ENCODE results near the gene TNNI2. TPM values are rescaled to one million over a fixed set of nuclear protein-coding genes. Genes with fewer than 3 reads are reported as not detected.
A peak's percentile ranks its signal among the peaks of the same experiment; 100 is the strongest.

Gene TNNI2
- total RNA-seq, 4 donors from 2014 or later: 1,499 to 3,728 (median 2,254) TPM

DNA sequence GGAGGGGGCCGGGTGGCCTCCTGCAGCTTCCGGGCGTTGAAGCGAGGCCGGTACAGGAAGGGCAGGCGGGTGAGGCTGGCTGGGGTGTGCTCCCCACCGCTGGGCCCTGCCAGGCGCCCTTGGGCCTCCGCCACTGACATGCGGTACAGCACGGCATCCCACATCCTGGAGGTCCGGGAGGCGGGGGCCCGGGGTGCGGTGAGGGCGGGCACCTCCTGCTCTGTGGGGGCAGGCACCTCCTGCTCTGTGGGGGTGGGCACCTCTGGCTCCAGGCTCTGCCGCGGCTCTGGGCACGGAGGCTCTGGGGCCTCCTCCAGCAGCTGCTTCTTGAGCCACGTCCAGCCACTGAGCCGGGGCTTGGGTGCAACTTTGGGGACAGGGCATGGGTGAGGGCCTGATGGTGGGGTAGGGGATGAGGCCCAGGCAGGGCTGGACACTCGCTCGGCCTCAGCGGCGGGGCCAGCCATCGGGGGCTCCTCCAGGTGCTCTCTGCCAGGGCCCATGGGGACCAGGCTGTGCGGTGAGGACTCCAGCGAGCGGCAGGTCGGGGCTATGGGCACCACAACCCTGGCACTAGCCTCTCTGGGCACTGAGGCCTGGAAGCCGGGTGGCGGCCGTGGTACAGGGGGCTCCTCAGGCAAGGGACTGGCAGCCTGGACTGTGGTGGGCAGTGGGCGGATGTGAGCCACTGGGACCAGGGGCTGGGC is 50.6 kb downstream of the TNNI2 start:
- H3K36me3 ChIP-seq: no peaks in the 10 kb centered on the region
- H3K9me3 ChIP-seq: no peaks in the 10 kb centered on the region
- TF ChIP-seq POLR2A (IDR thresholded peaks at IDR 0.05): no peak
- TF ChIP-seq, protein P1, sequence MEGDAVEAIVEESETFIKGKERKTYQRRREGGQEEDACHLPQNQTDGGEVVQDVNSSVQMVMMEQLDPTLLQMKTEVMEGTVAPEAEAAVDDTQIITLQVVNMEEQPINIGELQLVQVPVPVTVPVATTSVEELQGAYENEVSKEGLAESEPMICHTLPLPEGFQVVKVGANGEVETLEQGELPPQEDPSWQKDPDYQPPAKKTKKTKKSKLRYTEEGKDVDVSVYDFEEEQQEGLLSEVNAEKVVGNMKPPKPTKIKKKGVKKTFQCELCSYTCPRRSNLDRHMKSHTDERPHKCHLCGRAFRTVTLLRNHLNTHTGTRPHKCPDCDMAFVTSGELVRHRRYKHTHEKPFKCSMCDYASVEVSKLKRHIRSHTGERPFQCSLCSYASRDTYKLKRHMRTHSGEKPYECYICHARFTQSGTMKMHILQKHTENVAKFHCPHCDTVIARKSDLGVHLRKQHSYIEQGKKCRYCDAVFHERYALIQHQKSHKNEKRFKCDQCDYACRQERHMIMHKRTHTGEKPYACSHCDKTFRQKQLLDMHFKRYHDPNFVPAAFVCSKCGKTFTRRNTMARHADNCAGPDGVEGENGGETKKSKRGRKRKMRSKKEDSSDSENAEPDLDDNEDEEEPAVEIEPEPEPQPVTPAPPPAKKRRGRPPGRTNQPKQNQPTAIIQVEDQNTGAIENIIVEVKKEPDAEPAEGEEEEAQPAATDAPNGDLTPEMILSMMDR (IDR thresholded peaks at IDR 0.05 in 4 of 5, conservative IDR thresholded peaks at IDR 0.05 in 1 of 5): no peak
- ATAC-seq (no peak), DNase-seq (peak in 1 of 2 donors; percentile 38)
- in situ Hi-C loops (cut with MboI; ENCODE audit: low sequenced_read_pairs in 4 of 4) (loop anchor here in 1 of 4 donors (25.0 kb wide), 1 partner anchor 273 kb away; the partner anchor contains the start of genes INS and TH), intact Hi-C loops (cut with DNase I; ENCODE audit: low total_unique reads) (no loop called here)
- H3K27ac ChIP-seq: peak overlapping the region; percentile 26 to 87 (median 80)
- peaks cover 16 to 42% of the 10 kb centered on the region in 2 donors for H3K4me1 ChIP-seq
- no peaks in the 10 kb centered on the region for H3K27me3 ChIP-seq
- H3K4me3 ChIP-seq: no peak overlapping the region

DNA sequence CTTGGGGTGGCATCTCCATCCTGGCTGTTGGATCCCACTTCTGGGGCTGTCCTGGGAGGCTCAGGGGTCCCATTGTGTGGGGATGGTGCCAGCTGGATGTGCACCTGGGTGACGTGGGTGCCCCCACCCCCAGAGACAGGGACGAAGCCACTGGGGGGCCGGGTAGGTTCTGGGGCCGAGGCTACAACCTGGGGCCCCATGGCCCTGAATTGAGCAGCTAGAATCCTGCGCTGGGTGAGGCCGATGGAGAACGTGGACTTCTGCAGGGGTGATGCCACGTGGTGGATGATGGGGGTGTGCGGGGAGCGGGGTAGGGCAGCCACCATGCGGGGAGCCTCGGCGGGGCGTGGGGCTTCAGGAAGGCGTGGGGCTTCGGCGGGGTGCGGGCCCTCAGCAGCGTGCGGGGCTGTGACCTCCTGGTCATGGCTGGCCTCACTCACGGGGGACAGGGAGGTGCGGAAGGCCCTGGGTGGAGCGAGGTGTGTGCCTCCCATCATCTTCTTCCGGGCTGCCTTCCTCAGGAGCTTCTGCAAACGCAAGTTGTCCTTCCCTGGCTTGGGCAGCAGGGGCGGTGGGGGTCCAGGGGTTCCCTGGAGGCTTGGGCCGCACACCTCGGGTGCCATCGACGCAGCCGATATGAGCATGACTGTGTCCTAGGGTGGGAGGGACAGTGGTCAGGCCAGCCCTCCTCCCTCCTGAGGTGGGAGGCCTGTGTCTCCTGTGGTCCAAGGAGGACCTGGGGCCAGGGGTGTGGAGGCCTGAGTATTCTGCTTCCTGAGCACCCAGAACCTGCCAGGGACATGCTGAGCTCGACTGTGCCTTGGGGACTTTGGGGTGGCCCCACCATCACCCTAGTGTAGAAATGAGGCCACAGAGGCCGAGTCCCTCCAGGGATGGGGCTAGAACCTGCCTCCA is 51.4 kb downstream of the TNNI2 start:
- H3K27ac ChIP-seq: peak overlapping the region; percentile 74 to 87 (median 80)
- H3K27me3 ChIP-seq: no peaks in the 10 kb centered on the region
- no peaks in the 10 kb centered on the region for H3K9me3 ChIP-seq
- TF ChIP-seq, protein P1 (IDR thresholded peaks at IDR 0.05 in 4 of 5, conservative IDR thresholded peaks at IDR 0.05 in 1 of 5): no peak
- TF ChIP-seq POLR2A (IDR thresholded peaks at IDR 0.05): no peak
- intact Hi-C loops (cut with DNase I; ENCODE audit: low total_unique reads) (no loop called here), in situ Hi-C loops (cut with MboI; ENCODE audit: low sequenced_read_pairs in 4 of 4) (loop anchor here in 1 of 4 donors (25.0 kb wide), 1 partner anchor 272 kb away; the partner anchor contains the start of genes INS and TH)
- peaks cover 16 to 42% of the 10 kb centered on the region in 2 donors for H3K4me1 ChIP-seq
- no peaks in the 10 kb centered on the region for H3K36me3 ChIP-seq
- H3K4me3 ChIP-seq: no peak overlapping the region
- peak; percentile 1 to 10 for ATAC-seq
- no peak for DNase-seq

Small RNA genes lying within 50 kb of the gene (microRNA-seq; reads per million reads assigned to microRNA genes)
- gene MIR4298 (ENCODE audit: borderline replicate concordance in 2 of 2): 0 reads per million in 2 donors
- 0 reads per million in 2 donors for gene MIR7847 (ENCODE audit: borderline replicate concordance in 2 of 2)

Other genes with a start within 250 kb of the TNNI2 start
- gene KRTAP5-2, start 240.7 kb upstream of the TNNI2 start, total RNA-seq: not detected
- not detected for gene KRTAP5-3, start 230.5 kb upstream of the TNNI2 start, total RNA-seq
- not detected for gene KRTAP5-4, start 216.8 kb upstream of the TNNI2 start, total RNA-seq
- gene KRTAP5-5, start 209.2 kb upstream of the TNNI2 start, total RNA-seq: not detected
- not detected for gene KRTAP5-6, start 141.8 kb upstream of the TNNI2 start, total RNA-seq
- gene IFITM10, start 88.4 kb upstream of the TNNI2 start, total RNA-seq: 1 to 10 TPM; 1.1 to 7.2 (median 4.9) TPM
- 100 to 1,000 TPM; 490 to 981 (median 845) TPM for gene CTSD, start 75.1 kb upstream of the TNNI2 start, total RNA-seq
- gene SYT8, start 4.0 kb upstream of the TNNI2 start, total RNA-seq: not detected
- gene LSP1, start 14.1 kb downstream of the TNNI2 start, total RNA-seq: 10 to 100 TPM in 1 of 4 donors, 1 to 10 TPM in 3; 3.0 to 13.5 (median 5.5) TPM
- 1 to 10 TPM in 2 of 4 donors, under 1 TPM in 2; 0.16 to 2.3 (median 1.0) TPM for gene PRR33, start 52.9 kb downstream of the TNNI2 start, total RNA-seq
- 1,000 to 10,000 TPM; 1,260 to 3,441 (median 1,835) TPM for gene TNNT3, start 80.7 kb downstream of the TNNI2 start, total RNA-seq
- gene MRPL23, start 108.4 kb downstream of the TNNI2 start, total RNA-seq: 100 to 1,000 TPM; 128 to 243 (median 187) TPM
- 1,000 to 10,000 TPM; 1,088 to 2,877 (median 2,059) TPM for gene H19, start 158.9 kb downstream of the TNNI2 start, total RNA-seq

Data from gastrocnemius medialis (tissue), 4 donors.